Measurements from ENCODE around the gene ADAMTSL3. TPM values are rescaled to one million over a fixed set of nuclear protein-coding genes. Genes with fewer than 3 reads are reported as not detected.

ADAMTSL3 gene
- total RNA-seq, 1 donor: 0.72 TPM

- Histone ChIP-seq H2AFZ (ENCODE audit: low read length) (no peak overlapping the region), H3K9me3 (ENCODE audit: low read depth, low read length) (no peaks in the 10 kb centered on the region), H3K27me3 (ENCODE audit: insufficient read depth, low read length) (no peaks in the 10 kb centered on the region), H3K27ac (ENCODE audit: low read depth, low read length) (no peak overlapping the region), H3K79me2 (ENCODE audit: insufficient read depth, low read length) (no peaks in the 10 kb centered on the region), H4K20me1 (ENCODE audit: insufficient read depth, low read length) (no peaks in the 10 kb centered on the region), H3K4me2 (ENCODE audit: insufficient read depth, low read length) (no peak overlapping the region), H3K36me3 (ENCODE audit: insufficient read depth, low read length) (no peaks in the 10 kb centered on the region), H3K4me3 (ENCODE audit: insufficient read depth, low read length) (no peak overlapping the region), H3K4me1 (ENCODE audit: insufficient read depth, low read length) (peaks cover 27% of the 10 kb centered on the region)
- DNase-seq (ENCODE audit: insufficient read length, low spot score, missing footprints): peak; percentile 57
- TF ChIP-seq CTCF (IDR thresholded peaks at IDR 0.05; ENCODE audit: extremely low read depth, low read depth, low read length): no peak
Measured at GRCh38 chr15:83843471-83843871, 189.5 kb downstream of the ADAMTSL3 start.

GRCh38 chr15:83844742-83845141 lies 190.8 kb downstream of the ADAMTSL3 start:
- Histone ChIP-seq H3K27me3 (ENCODE audit: insufficient read depth, low read length) (no peaks in the 10 kb centered on the region), H4K20me1 (ENCODE audit: insufficient read depth, low read length) (no peaks in the 10 kb centered on the region), H3K9me3 (ENCODE audit: low read depth, low read length) (no peaks in the 10 kb centered on the region), H3K4me1 (ENCODE audit: insufficient read depth, low read length) (peaks cover 37% of the 10 kb centered on the region), H3K36me3 (ENCODE audit: insufficient read depth, low read length) (no peaks in the 10 kb centered on the region), H3K27ac (ENCODE audit: low read depth, low read length) (peak overlapping the region; percentile 27), H3K4me3 (ENCODE audit: insufficient read depth, low read length) (no peak overlapping the region), H2AFZ (ENCODE audit: low read length) (peak overlapping the region; percentile 3), H3K4me2 (ENCODE audit: insufficient read depth, low read length) (no peak overlapping the region), H3K79me2 (ENCODE audit: insufficient read depth, low read length) (no peaks in the 10 kb centered on the region)
- DNase-seq (ENCODE audit: insufficient read length, low spot score, missing footprints): no peak
- TF ChIP-seq CTCF (IDR thresholded peaks at IDR 0.05; ENCODE audit: extremely low read depth, low read depth, low read length): no peak

GRCh38 chr15:83845230-83845629 lies 191.3 kb downstream of the ADAMTSL3 start:
- H2AFZ ChIP-seq (ENCODE audit: low read length): peak overlapping the region; percentile 3
- H3K27me3 ChIP-seq (ENCODE audit: insufficient read depth, low read length): no peaks in the 10 kb centered on the region
- no peak for TF ChIP-seq CTCF (IDR thresholded peaks at IDR 0.05; ENCODE audit: extremely low read depth, low read depth, low read length)
- peak; percentile 85 for DNase-seq (ENCODE audit: insufficient read length, low spot score, missing footprints)
- peak overlapping the region; percentile 27 for H3K27ac ChIP-seq (ENCODE audit: low read depth, low read length)
- H3K9me3 ChIP-seq (ENCODE audit: low read depth, low read length): no peaks in the 10 kb centered on the region
- no peak overlapping the region for H3K4me2 ChIP-seq (ENCODE audit: insufficient read depth, low read length)
- H3K4me3 ChIP-seq (ENCODE audit: insufficient read depth, low read length): no peak overlapping the region
- H3K36me3 ChIP-seq (ENCODE audit: insufficient read depth, low read length): no peaks in the 10 kb centered on the region
- peaks cover 37% of the 10 kb centered on the region for H3K4me1 ChIP-seq (ENCODE audit: insufficient read depth, low read length)
- no peaks in the 10 kb centered on the region for H3K79me2 ChIP-seq (ENCODE audit: insufficient read depth, low read length)
- H4K20me1 ChIP-seq (ENCODE audit: insufficient read depth, low read length): no peaks in the 10 kb centered on the region

- Histone ChIP-seq H2AFZ (ENCODE audit: low read length) (no peak overlapping the region), H3K4me2 (ENCODE audit: insufficient read depth, low read length) (no peak overlapping the region), H3K27ac (ENCODE audit: low read depth, low read length) (no peak overlapping the region), H3K36me3 (ENCODE audit: insufficient read depth, low read length) (no peaks in the 10 kb centered on the region), H3K4me1 (ENCODE audit: insufficient read depth, low read length) (peaks cover 37% of the 10 kb centered on the region), H3K9me3 (ENCODE audit: low read depth, low read length) (no peaks in the 10 kb centered on the region), H4K20me1 (ENCODE audit: insufficient read depth, low read length) (no peaks in the 10 kb centered on the region), H3K27me3 (ENCODE audit: insufficient read depth, low read length) (no peaks in the 10 kb centered on the region), H3K4me3 (ENCODE audit: insufficient read depth, low read length) (no peak overlapping the region), H3K79me2 (ENCODE audit: insufficient read depth, low read length) (no peaks in the 10 kb centered on the region)
- TF ChIP-seq CTCF (IDR thresholded peaks at IDR 0.05; ENCODE audit: extremely low read depth, low read depth, low read length): no peak
- DNase-seq (ENCODE audit: insufficient read length, low spot score, missing footprints): peak; percentile 29
Measured at GRCh38 chr15:83846847-83847246, 192.9 kb downstream of the ADAMTSL3 start.
